GM12872 (cell line): ENCODE data around the gene TIFAB.

Experiments used
- TF ChIP-seq, protein P1 (sequence below): IDR thresholded peaks from 3 replicates; pipeline ENCODE4 v1.5.1; 2011; ENCODE audit warnings: low read depth, mild to moderate bottlenecking, low read length, moderate library complexity; ENCODE audit not compliant: insufficient read depth

The TIFAB gene

DNA sequence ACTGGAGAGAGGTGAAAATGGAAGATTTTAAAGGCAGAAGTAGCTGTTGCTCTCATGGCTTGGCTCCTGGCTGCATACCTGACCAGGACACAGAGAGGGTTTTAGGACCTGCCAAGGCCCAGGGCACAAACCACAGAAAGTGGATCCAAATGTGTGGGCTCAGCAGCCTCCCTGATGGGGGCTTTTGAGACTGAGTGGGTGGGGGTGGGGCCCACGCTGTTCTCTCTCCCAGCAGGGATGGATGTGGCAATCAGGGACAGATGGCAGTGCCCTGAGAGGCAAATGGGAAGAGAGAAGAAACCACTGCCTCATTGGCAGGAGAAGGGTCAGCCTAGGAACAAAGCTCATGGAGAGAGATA, 34.9 kb upstream of the TIFAB start:
- TF ChIP-seq, protein P1, sequence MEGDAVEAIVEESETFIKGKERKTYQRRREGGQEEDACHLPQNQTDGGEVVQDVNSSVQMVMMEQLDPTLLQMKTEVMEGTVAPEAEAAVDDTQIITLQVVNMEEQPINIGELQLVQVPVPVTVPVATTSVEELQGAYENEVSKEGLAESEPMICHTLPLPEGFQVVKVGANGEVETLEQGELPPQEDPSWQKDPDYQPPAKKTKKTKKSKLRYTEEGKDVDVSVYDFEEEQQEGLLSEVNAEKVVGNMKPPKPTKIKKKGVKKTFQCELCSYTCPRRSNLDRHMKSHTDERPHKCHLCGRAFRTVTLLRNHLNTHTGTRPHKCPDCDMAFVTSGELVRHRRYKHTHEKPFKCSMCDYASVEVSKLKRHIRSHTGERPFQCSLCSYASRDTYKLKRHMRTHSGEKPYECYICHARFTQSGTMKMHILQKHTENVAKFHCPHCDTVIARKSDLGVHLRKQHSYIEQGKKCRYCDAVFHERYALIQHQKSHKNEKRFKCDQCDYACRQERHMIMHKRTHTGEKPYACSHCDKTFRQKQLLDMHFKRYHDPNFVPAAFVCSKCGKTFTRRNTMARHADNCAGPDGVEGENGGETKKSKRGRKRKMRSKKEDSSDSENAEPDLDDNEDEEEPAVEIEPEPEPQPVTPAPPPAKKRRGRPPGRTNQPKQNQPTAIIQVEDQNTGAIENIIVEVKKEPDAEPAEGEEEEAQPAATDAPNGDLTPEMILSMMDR: no peak

GRCh38 chr5:135486131-135487036, 34.2 kb upstream of the TIFAB start:
- TF ChIP-seq, protein P1: no peak

GRCh38 chr5:135484674-135485086, 32.5 kb upstream of the TIFAB start:
- TF ChIP-seq, protein P1: no peak

DNA sequence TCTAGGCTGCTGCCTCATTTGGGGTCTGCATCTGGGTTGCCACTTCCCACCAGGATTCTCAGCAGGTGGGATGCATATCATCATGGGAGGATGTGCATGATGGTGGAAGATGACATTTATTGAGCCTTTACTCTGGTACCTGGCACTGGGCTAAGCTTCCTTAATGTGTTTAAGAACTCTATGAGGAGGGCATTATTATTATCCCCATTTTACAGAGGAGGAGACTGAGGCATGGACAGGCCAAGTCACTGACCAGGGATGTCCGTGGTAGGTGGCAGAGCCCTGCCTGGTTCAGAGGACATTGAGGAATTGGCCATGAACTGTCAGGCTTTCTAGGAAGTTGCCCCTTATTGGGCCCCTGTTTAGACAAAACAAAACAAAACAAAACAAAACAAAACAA, 31.1 kb upstream of the TIFAB start:
- TF ChIP-seq, protein P1: no peak

DNA sequence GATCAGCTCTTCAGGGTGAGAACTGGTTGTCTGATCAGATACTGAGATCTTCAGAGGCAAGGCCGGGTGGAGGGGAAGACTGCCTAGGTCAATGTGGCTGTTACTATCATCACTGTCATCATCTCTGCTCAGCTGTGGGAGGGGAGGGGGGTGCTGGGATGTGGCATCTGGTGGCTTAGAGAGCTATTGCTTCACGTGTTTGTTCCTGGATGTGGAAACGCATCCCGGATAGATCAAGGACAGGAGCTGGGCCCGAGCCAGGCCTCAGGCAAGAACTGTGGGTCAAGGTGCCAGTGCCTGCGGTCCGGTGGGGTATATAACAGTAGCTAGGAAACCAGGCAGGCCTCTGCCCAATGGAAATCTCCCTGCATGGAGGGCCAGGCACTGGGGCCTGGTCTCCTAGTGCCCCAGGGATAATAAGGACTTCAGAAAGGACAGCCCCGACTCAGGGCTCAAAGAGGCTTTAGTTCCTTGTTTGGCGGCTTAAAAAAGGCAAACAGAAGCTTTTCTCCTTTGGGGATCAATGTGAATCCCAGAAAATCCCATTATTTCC, 30.3 kb upstream of the TIFAB start:
- TF ChIP-seq, protein P1: no peak

DNA sequence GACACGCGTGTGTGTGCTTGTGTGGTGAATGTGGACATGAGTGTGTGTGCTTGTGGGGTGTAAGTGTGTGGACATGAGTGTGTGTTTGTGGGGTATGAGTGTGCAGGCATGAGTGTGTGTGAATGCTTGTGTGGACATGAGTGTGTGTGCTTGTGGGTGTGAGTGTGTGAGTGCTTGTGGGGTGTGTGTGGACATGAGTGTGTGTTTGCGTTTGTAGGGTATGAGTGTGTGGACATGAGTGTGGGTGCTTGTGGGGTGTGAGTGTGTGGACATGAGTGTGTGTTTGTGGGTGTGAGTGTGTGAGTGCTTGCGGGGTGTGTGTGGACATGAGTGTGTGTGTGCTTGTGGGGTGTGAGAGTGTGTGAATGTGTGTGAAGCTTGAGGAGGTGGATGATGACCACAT, 29.8 kb upstream of the TIFAB start:
- TF ChIP-seq, protein P1: no peak

- TF ChIP-seq, protein P1: no peak
Observed at GRCh38 chr5:135481387-135481786, 29.2 kb upstream of the TIFAB start.
